DMS 273 treated with DMSO at 0.1 percent for 48 hours (cell line): ENCODE measurements around the gene STMN3.
A peak's percentile ranks its signal among the peaks of the same experiment; 100 is the strongest.
"Not testable (repeated sequence)": the region's sequence is repeated elsewhere in the genome, so short reads cannot be mapped to it uniquely, and the experiment has no call there.

ENCODE experiments used
- DNase-seq: peaks from one replicate; lab custom pipeline; 2025; lab: John Stamatoyannopoulos, UW

STMN3 gene

DNA sequence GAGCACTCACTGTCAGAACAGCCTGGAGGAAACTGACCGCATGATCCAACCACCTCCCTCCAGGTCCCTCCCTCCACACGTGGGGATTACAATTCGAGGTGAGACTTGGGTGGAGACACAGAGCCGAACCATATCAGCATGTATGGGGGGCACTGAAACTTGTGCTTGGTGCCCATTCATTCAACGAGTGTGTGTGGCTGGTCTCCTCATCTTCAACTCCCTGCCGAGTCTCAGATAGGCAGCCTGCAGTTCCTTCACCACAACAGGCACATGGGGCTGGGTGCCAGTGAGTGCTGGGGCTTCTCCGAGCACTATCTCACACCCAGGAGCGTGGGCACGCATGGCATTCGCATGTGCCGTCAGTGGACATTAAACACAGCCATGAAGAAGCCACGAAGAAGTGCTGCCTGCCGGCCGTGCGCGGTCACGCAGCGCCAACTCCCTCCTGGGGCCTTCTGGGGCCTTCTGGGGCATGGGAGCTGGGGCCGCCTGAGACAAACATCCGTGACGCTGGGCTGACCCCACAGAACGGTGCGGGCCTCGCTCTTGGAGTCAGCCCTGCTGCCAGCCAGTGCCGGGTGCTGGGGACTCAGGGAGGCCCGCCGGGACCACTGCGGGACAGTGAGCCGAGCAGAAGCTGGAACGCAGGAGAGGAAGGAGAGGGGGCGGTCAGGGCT lies 4.2 kb upstream of the STMN3 start:
- no peak for DNase-seq

GRCh38 chr20:63656451-63656850 lies 3.2 kb upstream of the STMN3 start:
- no peak for DNase-seq

DNA sequence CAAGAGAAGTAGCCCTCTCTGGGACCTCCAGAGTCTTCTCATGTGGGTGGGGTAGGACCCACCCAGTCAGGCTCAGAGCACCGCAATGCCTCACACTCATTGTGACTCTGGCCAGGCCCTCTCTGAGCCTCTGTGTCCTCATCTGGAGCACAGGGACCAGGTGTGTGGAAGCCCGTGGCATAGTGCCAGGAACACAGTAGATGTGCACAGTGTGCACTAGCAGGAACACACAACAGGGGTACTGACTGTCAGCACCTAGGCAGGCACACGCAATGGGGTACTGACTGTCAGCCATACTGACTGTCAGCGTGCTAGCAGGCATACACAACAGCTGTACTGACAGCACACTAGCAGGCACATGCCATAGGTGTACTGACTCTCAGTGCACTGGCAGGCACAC lies 2.0 kb upstream of the STMN3 start:
- no peak for DNase-seq

DNA sequence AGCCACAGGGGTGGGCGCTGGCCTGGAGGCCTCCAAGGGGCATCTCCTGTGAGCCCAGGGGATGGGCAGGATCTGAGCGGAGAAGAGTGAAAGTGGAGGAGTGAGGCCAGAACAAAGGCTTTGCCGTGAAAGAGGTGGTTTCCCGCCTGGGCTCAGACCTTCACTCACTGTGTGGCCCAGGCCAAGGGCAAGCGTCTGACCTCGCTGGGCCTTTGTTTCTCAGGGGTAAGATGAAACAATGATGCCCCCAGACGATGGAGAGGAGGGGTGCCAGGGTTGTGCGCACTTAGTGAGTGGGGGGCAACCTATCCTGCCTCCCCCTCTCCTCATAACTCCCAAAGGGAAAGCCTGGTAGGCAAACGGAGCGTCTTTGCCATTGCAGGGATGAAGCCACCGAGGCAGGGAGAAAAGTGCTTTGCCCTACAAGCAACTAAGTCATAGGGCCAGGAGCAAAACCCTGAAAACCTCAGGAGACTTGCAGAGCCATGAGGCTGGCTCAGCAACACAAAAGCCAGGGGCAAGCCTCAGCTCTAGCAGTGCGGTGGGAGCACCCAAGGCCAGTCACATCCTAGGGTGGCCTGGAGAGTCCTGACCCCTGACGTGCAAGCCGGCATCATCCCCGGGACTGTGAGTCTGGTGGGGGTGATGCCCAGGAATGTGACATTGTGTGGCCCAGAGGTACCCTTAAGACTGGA lies 897 bp upstream of the STMN3 start:
- DNase-seq = no peak

GRCh38 chr20:63652192-63652980 lies 838 bp downstream of the STMN3 start:
- DNase-seq = no peak

- no peak for DNase-seq
Measured at GRCh38 chr20:63651942-63652191, 1.4 kb downstream of the STMN3 start.

DNA sequence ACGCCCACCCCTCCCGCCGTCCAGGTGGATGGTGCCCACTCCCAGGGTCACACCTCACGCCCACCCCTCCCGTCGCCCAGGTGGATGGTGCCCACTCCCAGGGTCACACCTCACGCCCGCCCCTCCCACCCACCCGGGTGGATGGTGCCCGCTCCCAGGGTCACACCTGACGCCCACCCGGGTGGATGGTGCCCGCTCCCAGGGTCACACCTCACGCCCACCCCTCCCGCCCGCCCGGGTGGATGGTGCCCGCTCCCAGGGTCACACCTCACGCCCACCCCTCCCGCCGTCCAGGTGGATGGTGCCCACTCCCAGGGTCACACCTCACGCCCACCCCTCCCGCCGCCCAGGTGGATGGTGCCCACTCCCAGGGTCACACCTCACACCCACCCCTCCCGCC lies 2.7 kb downstream of the STMN3 start:
- not testable (repeated sequence) for DNase-seq

GRCh38 chr20:63648895-63649589 lies 4.2 kb downstream of the STMN3 start:
- no peak for DNase-seq

DNA sequence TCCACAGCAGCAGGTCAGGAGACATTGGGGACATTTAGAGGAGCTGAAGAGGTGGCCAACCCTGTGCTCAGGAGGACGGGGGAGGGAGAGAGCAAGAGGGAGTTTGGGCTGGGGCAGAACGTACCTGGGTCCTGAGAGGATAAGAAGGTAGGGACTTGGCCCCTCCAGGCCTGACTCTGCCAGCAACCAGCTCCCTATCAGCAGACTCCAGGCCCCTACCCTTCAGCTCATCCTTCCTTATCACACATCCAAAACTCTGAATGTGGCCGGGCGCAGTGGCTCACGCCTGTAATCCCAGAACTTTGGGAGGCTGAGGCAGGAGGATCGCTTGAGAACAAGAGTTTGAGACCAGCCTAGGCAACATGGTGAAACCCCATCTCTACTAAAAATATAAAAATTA lies 5.0 kb downstream of the STMN3 start:
- no peak for DNase-seq

GRCh38 chr20:63645218-63645617 lies 8.0 kb downstream of the STMN3 start:
- DNase-seq = no peak

DNA sequence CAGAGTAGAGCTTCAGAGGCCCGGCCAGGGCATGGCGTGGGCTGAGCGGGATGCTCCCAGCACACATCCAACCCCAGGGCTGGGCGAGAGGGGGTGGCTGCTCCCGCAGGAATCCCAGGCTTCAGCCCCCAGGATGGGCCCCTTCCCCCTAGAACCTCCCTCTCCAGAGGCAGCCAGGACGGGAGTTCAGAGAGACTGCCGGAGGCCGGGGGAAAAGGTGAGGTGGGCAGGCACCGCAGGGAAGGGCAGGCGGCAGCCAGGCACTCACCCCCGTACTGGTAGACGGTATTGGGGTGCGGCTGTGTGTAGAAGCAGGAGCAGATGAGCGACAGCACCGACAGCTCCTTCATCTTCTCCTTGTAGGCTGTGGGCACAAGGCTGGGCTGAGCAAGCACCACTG lies 9.3 kb downstream of the STMN3 start:
- DNase-seq = no peak

- no peak for DNase-seq
Measured at GRCh38 chr20:63643499-63643898, 9.7 kb downstream of the STMN3 start.

- no peak for DNase-seq
Measured at GRCh38 chr20:63642527-63643247, 10.5 kb downstream of the STMN3 start.

DNA sequence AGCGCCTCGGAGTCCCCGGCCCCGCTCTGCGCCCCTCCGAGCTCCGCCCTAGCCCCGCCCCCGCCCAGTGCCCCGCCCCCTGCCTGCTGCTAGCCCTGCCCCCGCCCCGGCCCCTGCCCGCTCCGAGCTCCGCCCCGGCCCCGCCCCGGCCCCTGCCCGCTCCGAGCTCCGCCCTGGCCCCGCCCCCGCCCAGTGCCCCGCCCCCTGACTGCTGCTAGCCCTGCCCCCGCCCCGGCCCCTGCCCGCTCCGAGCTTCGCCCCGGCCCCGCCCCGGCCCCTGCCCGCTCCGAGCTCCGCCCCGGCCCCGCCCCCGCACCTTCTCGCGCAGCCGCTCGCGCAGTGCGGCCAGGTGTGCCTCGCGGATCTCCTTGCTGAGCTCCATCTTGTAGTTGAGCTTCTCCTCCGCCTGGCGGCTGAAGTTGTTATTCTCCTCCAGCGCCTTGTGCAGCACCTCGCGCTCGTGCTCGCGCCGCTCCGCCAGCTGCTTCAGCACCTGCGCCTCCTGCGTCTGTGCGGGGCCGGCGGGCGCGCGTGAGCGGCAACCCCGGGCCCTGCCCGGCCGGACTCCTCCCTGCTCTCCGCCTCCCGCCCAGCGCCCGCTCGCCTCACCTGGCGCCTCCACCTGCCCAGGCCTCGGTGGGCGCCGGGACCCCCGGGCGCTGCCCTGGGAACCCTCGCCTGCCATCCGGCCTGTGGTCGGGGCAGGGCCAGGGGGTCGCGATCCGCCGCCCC lies 11.3 kb downstream of the STMN3 start:
- peak; percentile 81 for DNase-seq

DNA sequence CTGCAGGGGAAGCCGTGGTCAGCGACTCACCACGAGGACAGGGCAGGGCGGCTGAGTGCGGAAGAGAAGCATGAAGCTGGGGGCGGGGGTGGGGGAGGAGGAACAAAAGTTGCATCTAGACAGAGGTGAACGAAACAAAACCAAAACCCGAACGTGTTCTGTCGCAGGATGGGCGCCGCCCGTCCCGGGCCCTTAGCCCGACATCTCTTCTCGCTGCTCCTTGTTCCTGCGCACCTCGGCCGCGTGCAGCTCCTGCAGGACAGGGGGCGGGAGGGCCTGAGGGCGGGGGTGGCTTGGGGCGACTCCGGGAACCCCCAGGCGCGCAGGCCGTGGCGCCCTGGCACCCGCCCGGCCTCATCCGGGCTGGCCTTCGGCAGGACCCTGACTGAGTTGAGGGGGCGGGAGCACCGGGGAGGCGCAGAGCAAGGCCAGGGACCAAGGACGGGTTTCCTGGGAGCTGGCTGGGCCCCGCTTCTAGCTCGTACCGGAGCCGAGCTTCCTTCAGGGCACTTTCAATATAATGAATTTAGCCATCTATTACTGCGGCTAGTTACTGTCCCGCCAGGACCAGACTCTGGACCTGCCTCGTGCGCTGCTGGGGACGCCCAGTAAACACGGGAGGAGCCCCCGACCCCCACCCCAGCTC lies 12.0 kb downstream of the STMN3 start:
- no peak for DNase-seq

GRCh38 chr20:63640686-63641085 lies 12.5 kb downstream of the STMN3 start:
- DNase-seq = not testable (repeated sequence)

DNA sequence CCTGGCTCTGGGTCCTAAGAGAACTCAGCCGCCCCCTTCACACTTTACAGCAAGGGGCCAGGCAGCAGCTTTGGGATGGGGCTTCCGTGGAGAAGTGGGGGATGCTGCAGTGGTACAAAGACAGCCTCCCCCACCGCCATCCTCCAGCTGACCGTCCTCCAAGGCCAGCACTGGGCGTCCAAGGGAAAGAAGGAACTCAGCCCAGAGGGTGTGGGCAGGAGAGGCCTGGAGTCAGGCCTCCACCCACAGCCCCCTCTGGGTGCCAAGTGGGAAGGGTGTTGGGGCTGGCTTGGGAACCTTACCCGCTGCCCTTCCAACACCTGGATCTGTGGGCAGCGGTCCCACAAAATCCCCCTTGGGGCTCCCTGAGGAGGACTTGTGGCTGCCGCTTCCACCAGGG lies 13.1 kb downstream of the STMN3 start:
- no peak for DNase-seq

- DNase-seq = no peak
Measured at GRCh38 chr20:63639093-63639975, 13.9 kb downstream of the STMN3 start.

- DNase-seq = peak; percentile 10
Measured at GRCh38 chr20:63636752-63637628, 16.2 kb downstream of the STMN3 start.
